ENCODE data around the gene NOC3L. TPM values are rescaled to one million over a fixed set of nuclear protein-coding genes. Genes with fewer than 3 reads are reported as not detected.

The NOC3L gene
- total RNA-seq, 2 donors from 2014 or later, result 18.8 to 22.2 TPM

DNA sequence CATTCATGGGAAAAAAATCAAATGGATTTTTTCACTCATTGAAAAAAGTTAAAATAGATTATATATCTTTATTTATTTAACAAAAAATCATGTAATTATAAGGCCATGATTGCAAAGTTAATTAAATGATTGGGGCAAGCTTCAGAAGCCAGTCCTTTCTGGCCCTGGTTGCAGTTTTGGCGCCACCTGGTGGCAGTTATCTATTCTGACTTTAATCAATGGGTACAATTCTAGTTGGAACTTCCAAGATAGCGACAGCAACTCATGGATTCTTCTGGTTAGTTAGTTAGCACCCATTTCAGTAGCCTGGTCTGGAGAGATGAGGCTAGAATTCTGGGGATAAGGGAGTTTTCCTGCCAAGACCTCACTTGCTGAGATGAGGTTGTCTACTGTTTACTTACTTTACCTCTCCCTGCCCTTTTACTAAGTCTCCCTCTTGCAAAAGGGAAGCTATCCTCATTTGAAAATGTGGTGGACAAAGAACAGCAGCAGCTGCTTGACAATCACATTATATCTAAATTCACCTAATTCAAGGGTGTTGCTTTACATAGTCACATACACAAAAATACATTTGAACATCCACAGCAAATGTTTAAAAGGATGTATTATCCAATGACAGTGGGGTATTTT is 42.3 kb downstream of the NOC3L start:
- Histone ChIP-seq H3K27ac (ENCODE audit: low read depth, low read length) (no peak overlapping the region), H3K27me3 (ENCODE audit: control insufficient read depth, insufficient read depth, low read length, poor library complexity, severe bottlenecking) (no peaks in the 10 kb centered on the region), H3K4me3 (ENCODE audit: low read length) (no peak overlapping the region), H3K4me1 (ENCODE audit: control insufficient read depth, insufficient read depth, low read length) (no peaks in the 10 kb centered on the region), H3K36me3 (ENCODE audit: control insufficient read depth, insufficient read depth, low read length) (peaks cover 64% of the 10 kb centered on the region), H3K9ac (ENCODE audit: extremely low read depth, low read length, poor library complexity, severe bottlenecking) (no peak overlapping the region), H3K9me3 (ENCODE audit: control insufficient read depth, low read length) (no peaks in the 10 kb centered on the region)
- 0 to 31% methylated on average over 1 to 2 of the region's 2 CpGs for WGBS, 2 experiments (ENCODE audit: insufficient coverage in 1 of 2, insufficient read length in 1 of 2)
- Mint-ChIP-seq H3K36me3 (ENCODE audit: low read depth) (peaks cover 26% of the 10 kb centered on the region), H3K9me3 (no peaks in the 10 kb centered on the region), H3K4me1 (no peaks in the 10 kb centered on the region), H3K4me3 (no peak overlapping the region), H3K27ac (no peak overlapping the region), H3K27me3 (ENCODE audit: insufficient read depth) (no peaks in the 10 kb centered on the region)
- TF ChIP-seq, protein P1, sequence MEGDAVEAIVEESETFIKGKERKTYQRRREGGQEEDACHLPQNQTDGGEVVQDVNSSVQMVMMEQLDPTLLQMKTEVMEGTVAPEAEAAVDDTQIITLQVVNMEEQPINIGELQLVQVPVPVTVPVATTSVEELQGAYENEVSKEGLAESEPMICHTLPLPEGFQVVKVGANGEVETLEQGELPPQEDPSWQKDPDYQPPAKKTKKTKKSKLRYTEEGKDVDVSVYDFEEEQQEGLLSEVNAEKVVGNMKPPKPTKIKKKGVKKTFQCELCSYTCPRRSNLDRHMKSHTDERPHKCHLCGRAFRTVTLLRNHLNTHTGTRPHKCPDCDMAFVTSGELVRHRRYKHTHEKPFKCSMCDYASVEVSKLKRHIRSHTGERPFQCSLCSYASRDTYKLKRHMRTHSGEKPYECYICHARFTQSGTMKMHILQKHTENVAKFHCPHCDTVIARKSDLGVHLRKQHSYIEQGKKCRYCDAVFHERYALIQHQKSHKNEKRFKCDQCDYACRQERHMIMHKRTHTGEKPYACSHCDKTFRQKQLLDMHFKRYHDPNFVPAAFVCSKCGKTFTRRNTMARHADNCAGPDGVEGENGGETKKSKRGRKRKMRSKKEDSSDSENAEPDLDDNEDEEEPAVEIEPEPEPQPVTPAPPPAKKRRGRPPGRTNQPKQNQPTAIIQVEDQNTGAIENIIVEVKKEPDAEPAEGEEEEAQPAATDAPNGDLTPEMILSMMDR (conservative IDR thresholded peaks at IDR 0.05), result peak; percentile 96
- DNase-seq, result peak; percentile 88

DNA sequence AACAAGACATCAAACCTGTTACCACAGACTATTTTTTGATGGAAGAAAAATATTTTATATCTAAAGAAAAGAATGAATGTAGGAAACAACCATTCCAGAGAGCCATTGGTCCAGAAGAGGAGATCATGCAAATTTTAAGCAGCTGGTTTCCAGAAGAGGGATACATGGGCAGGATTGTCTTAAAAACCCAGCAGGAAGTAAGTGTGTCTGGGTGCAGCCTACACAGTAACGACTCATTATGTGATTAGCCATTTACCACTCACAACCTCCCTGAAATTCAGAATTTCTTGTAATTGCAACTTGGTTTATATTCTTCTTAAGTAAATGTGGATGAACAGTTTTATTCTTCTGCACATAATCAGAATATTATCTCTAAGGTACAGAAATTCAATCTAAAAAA is 46.2 kb downstream of the NOC3L start:
- Histone ChIP-seq H3K27ac (ENCODE audit: low read depth, low read length) (no peak overlapping the region), H3K9ac (ENCODE audit: extremely low read depth, low read length, poor library complexity, severe bottlenecking) (no peak overlapping the region), H3K4me1 (ENCODE audit: control insufficient read depth, insufficient read depth, low read length) (no peaks in the 10 kb centered on the region), H3K36me3 (ENCODE audit: control insufficient read depth, insufficient read depth, low read length) (peaks cover 57% of the 10 kb centered on the region), H3K27me3 (ENCODE audit: control insufficient read depth, insufficient read depth, low read length, poor library complexity, severe bottlenecking) (no peaks in the 10 kb centered on the region), H3K4me3 (ENCODE audit: low read length) (no peak overlapping the region), H3K9me3 (ENCODE audit: control insufficient read depth, low read length) (no peaks in the 10 kb centered on the region)
- TF ChIP-seq, protein P1 (conservative IDR thresholded peaks at IDR 0.05), result no peak
- no peak overlapping the region for H3K27ac Mint-ChIP-seq
- H3K4me3 Mint-ChIP-seq, result no peak overlapping the region
- no peaks in the 10 kb centered on the region for H3K9me3 Mint-ChIP-seq
- 100% methylated on average over 1 of the region's 1 CpG; no CpG with 5 or more reads in 1 of the 2 experiments for WGBS, 2 experiments (ENCODE audit: insufficient coverage in 1 of 2, insufficient read length in 1 of 2)
- H3K27me3 Mint-ChIP-seq (ENCODE audit: insufficient read depth), result no peaks in the 10 kb centered on the region
- H3K36me3 Mint-ChIP-seq (ENCODE audit: low read depth), result peaks cover 23% of the 10 kb centered on the region
- no peak for DNase-seq
- H3K4me1 Mint-ChIP-seq, result no peaks in the 10 kb centered on the region

DNA sequence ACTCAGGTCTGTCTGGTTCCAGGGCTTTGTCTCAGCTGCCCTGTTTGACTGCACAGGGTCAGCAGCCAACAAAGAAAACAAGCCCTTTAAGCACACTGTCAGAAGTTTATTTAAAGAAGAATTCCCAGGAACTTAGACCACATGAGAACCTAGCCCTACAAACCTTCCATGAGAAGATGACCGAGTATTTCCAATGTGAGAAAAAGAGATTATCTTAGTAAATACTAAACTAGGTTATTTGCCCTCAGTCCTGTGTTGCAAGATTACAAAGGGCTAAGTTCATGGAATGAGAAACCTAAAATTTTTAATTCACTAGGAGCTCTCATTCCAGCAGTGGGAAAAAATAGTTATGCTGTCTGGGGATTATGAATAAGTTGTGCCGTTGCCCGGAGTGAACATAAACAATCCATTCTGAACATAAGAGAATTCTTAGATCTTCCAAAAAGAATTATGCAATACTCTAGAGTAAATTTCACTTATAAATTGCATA is 46.7 kb downstream of the NOC3L start:
- TF ChIP-seq, protein P1 (conservative IDR thresholded peaks at IDR 0.05), result no peak
- no peaks in the 10 kb centered on the region for H3K4me1 Mint-ChIP-seq
- H3K27me3 ChIP-seq (ENCODE audit: control insufficient read depth, insufficient read depth, low read length, poor library complexity, severe bottlenecking), result no peaks in the 10 kb centered on the region
- peak overlapping the region; percentile 4 for H3K27ac ChIP-seq (ENCODE audit: low read depth, low read length)
- no peak for DNase-seq
- H3K4me3 ChIP-seq (ENCODE audit: low read length), result no peak overlapping the region
- no peak overlapping the region for H3K4me3 Mint-ChIP-seq
- H3K9me3 ChIP-seq (ENCODE audit: control insufficient read depth, low read length), result no peaks in the 10 kb centered on the region
- peaks cover 57% of the 10 kb centered on the region for H3K36me3 ChIP-seq (ENCODE audit: control insufficient read depth, insufficient read depth, low read length)
- WGBS, 2 experiments (ENCODE audit: insufficient coverage in 1 of 2, insufficient read length in 1 of 2), result 100% methylated on average over 2 of the region's 3 CpGs; no CpG with 5 or more reads in 1 of the 2 experiments
- H3K27me3 Mint-ChIP-seq (ENCODE audit: insufficient read depth), result no peaks in the 10 kb centered on the region
- peaks cover under 1% of the 10 kb centered on the region for H3K4me1 ChIP-seq (ENCODE audit: control insufficient read depth, insufficient read depth, low read length)
- H3K36me3 Mint-ChIP-seq (ENCODE audit: low read depth), result peaks cover 24% of the 10 kb centered on the region
- no peak overlapping the region for H3K9ac ChIP-seq (ENCODE audit: extremely low read depth, low read length, poor library complexity, severe bottlenecking)
- no peak overlapping the region for H3K27ac Mint-ChIP-seq
- H3K9me3 Mint-ChIP-seq, result no peaks in the 10 kb centered on the region
